GM12872 (cell line): ENCODE data around the gene HOMER2.

Experiments
- CTCF ChIP-seq: IDR thresholded peaks from 3 replicates; pipeline ENCODE4 v1.5.1; 2011; ENCODE audit warnings: low read depth, mild to moderate bottlenecking, low read length, moderate library complexity; ENCODE audit not compliant: insufficient read depth

Gene HOMER2

GRCh38 chr15:82812994-82813393 lies 139.5 kb downstream of the HOMER2 start:
- TF ChIP-seq CTCF: no peak

GRCh38 chr15:82810890-82811426 lies 141.6 kb downstream of the HOMER2 start:
- no peak for TF ChIP-seq CTCF

- no peak for TF ChIP-seq CTCF
Observed at GRCh38 chr15:82810061-82810889, 142.2 kb downstream of the HOMER2 start.

- no peak for TF ChIP-seq CTCF
Observed at GRCh38 chr15:82809308-82810060, 143.0 kb downstream of the HOMER2 start, which contains the start of gene WHAMM. Gene WHAMM, plus strand, starts transcription at chr15:82809628. Its CDS starts 99 bp downstream, at chr15:82809727.

GRCh38 chr15:82808634-82809041 lies 143.9 kb downstream of the HOMER2 start:
- no peak for TF ChIP-seq CTCF

GRCh38 chr15:82807920-82808633 lies 144.4 kb downstream of the HOMER2 start:
- no peak for TF ChIP-seq CTCF

GRCh38 chr15:82805994-82806406 lies 146.5 kb downstream of the HOMER2 start, which contains the start of gene FSD2:
Gene FSD2, minus strand, starts transcription at chr15:82806069. Its CDS starts 18,679 bp downstream, at chr15:82787390.
- TF ChIP-seq CTCF: peak; percentile 31; the same call in 1 of the 3 replicates
